Ovary (tissue), 9 donors: ENCODE data around the gene RBKS. TPM values are rescaled to one million over a fixed set of nuclear protein-coding genes. Genes with fewer than 3 reads are reported as not detected.

Experiments
- DNase-seq, 5 donors: peaks; one replicate each; pipeline ENCODE4 v3.0.0-alpha.2; 2019 to 2020
- H3K27ac ChIP-seq, 2 donors: fragments of 200-600 bp; one replicate each; pipeline versions ENCODE4 v1.5.1 to v1.8.0; 2019 to 2022
- H3K27me3 ChIP-seq: fragments of 200-600 bp; one replicate; pipeline ENCODE4 v1.8.0; 2022
- H3K36me3 ChIP-seq: fragments of 200-600 bp; sonication (generic); one replicate; pipeline ENCODE4 v1.5.1; 2019
- H3K4me1 ChIP-seq: one replicate; pipeline ENCODE4 v1.8.1; 2013; ENCODE audit warnings: mild to moderate bottlenecking, moderate library complexity; ENCODE audit not compliant: insufficient read depth
- H3K4me3 ChIP-seq: fragments of 200-600 bp; sonication (generic); one replicate; pipeline ENCODE4 v1.5.1; 2017
- H3K9me3 ChIP-seq, 2 donors: fragments of 200-600 bp in 1 of 2; sonication (generic) in 1 of 2; one replicate each; pipeline versions ENCODE4 v1.5.1 to v1.8.1; 2013 to 2019; ENCODE audit warnings: mild to moderate bottlenecking in 1 of 2, moderate library complexity in 1 of 2
- CTCF ChIP-seq, 3 donors: fragments of 450-650 bp in 2 of 3; fragments of 200-600 bp in 1 of 3; IDR thresholded peaks; one replicate each; pipeline versions ENCODE4 v1.5.1 to v1.8.0; 2016 to 2022; ENCODE audit warnings: antibody characterized with exemption in 3 of 3, mild to moderate bottlenecking in 1 of 3
- EP300 ChIP-seq: sonication (generic); formaldehyde crosslinking; IDR thresholded peaks from one replicate; pipeline ENCODE4 v1.6.1; 2017; ENCODE audit warnings: antibody characterized with exemption
- POLR2A ChIP-seq: fragments of 450-650 bp; IDR thresholded peaks from one replicate; pipeline ENCODE4 v1.6.1; 2017; ENCODE audit warnings: antibody characterized with exemption, mild to moderate bottlenecking, moderate library complexity
- WGBS, 3 donors: extraction: QIAGEN DNeasy Blood & Tissue Kit in 1 of 3; methylation state at CpG; one replicate each; pipeline versions ENCODE4 v1.1.5 to v1.1.7; 2013 to 2017; 5-methylcytosine and 5-hydroxymethylcytosine counted together
- intact Hi-C, 4 donors: fragments of 100-400 bp; cut with DNase I; formaldehyde crosslinking; loops; one replicate each; pipeline versions ENCODE4 v1.11.0 to v1.15.1; 2022 to 2023
- polyA plus RNA-seq, 2 donors: library from polyadenylated mRNA; stranded (reverse); fragments of 200-250 nt in 1 of 2; fragments of 350-450 nt in 1 of 2; fragmentation: Illumina TruSeq in 1 of 2; extraction: RNeasy Lipid Tissue Mini Kit (QIAGEN cat#74804) in 1 of 2; gene quantifications; one replicate each; pipeline ENCODE4 v1.2.3, GENCODE V29; 2013 to 2014
- total RNA-seq, 7 donors: library from RNA; depleted of rRNA in 2 of 7; stranded (reverse); fragments of >200 nt in 2 of 7; fragmentation: NEBNext Ultra II Directional in 3 of 7; extraction: Animal tissue kit (Norgen Biotek cat#: 25700) in 3 of 7; gene quantifications; one replicate each; pipeline versions ENCODE4 v1.1.0 to v1.2.4, GENCODE V29; 2016 to 2023
- donor health status: DM: no; HTN: no; CAD: no; lungs with moderate emphysema.
- donor health status: DM: no; HTN: no; CAD: no.
- donor health status: Bipolar disorder and iron deficiency.
- donor health status: DM: yes; HTN: yes; CAD: no.
- donor health status: DM: no; HTN: no; CAD: no.
- donor health status: DM: yes; HTN: yes; CAD: no.

Gene RBKS
- total and polyA plus RNA-seq, 9 donors = 1.9 to 32.9 (median 4.0) TPM

DNA sequence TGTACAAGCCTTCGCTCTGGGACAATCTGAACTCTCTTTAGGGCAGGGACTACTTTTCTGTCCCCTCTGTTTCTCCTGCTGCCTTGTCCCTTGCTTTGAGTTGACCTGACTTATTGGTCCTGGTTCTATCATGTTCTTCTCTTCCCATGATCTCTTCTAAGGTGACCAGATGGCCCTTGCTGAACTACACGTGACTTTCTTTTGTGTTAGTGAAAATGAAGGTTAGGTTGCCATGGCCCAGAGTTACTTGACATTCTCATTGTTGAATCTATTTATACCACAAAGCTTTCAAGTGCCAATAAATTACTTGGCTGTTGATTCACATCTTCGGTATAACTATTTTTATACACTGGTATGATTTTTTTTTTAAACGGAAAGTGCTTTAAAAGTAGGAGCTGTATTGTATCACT is 94.3 kb downstream of the RBKS start:
- Histone ChIP-seq H3K36me3 (no peaks in the 10 kb centered on the region), H3K9me3 (no peaks in the 10 kb centered on the region), H3K27me3 (no peaks in the 10 kb centered on the region), H3K4me1 (no peaks in the 10 kb centered on the region), H3K27ac (no peak overlapping the region), H3K4me3 (no peak overlapping the region)
- TF ChIP-seq POLR2A (no peak), CTCF (IDR thresholded peaks at IDR 0.05) (no peak), EP300 (no peak)
- no peak for DNase-seq
- 44 to 65% (median 62%) methylated on average over 4 of the region's 4 CpGs for WGBS, 3 donors
- intact Hi-C loops = no loop called here

DNA sequence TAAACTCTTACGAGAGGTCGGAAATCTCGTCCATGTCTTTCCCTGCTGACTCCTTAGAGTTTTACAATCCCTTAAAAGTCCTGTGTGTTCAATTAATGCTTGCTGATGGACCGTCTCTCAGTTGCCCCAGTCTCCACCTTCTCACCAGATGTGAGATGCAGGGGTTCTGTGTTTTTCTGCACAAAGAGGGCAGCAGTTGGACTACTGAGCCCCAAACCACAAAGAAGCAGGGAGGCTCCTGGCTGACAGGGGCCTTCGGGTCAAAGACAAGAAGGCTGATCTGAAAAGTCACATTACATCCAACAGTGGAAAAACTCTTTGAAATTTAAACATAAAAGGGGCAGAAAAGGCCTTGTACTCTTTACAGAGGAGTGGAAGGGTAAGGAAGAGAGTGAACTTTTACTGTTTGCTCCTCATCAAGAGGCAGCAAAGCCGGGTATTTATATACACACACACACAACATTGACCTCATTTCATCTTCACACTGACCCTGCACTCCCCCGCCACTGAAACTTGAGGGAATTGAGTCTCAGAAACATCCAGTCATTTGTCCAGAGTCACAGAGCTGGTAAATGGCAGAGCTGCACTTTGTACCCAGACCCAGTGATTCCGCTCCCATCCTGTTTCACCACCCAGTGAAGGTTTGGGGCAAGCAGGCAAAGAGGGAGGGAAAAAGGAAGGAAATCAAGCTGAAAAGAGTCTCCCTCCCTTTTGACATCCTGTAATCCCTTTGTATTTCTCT is 94.9 kb downstream of the RBKS start:
- TF ChIP-seq POLR2A (no peak), EP300 (no peak), CTCF (IDR thresholded peaks at IDR 0.05) (no peak)
- intact Hi-C loops = no loop called here
- no peak overlapping the region for H3K27ac ChIP-seq
- no peaks in the 10 kb centered on the region for H3K9me3 ChIP-seq
- H3K4me1 ChIP-seq = no peaks in the 10 kb centered on the region
- no peak overlapping the region for H3K4me3 ChIP-seq
- DNase-seq = no peak
- H3K27me3 ChIP-seq = no peaks in the 10 kb centered on the region
- no peaks in the 10 kb centered on the region for H3K36me3 ChIP-seq
- WGBS, 3 donors = 87 to 91% (median 88%) methylated on average over 8 of the region's 8 CpGs

DNA sequence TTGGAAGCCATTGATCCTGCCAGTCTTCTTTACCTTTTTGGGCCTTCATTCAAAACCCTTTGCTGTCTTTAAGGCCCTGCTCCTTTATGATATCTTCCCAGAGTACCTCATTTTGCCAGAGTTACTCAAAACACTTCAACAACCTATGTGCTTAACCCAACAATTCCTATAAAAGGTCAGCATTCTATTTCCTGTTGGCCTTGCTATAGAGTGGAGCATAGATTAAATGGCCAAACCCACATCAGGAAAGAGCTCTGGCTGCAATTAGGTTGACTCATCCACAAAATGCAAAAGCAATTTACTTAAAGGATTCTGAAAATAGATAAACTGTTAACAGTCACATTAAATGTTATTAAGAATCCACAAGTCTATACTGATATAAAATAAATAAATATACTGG is 97.4 kb downstream of the RBKS start:
- intact Hi-C loops = no loop called here
- Histone ChIP-seq H3K27ac (no peak overlapping the region), H3K4me3 (no peak overlapping the region), H3K4me1 (no peaks in the 10 kb centered on the region), H3K36me3 (no peaks in the 10 kb centered on the region), H3K9me3 (no peaks in the 10 kb centered on the region), H3K27me3 (no peaks in the 10 kb centered on the region)
- TF ChIP-seq POLR2A (no peak), EP300 (no peak)
- DNase-seq = no peak

DNA sequence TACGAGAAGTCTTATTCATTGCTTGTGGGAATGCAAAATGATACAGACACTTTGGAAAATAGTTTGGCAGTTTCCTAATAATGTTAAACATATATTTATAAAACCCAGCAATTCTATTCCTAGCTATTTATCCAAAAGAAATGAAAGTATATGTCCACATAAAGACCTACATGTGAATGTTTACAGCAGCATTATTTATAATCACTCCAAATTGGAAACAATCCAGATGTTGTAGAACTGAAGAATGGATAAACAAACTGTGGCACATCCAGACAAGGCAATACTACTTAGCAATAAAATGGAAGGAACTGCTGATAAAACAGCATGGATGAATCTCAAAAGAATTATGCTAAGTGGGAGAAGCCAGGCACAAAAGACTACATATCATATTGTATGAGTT is 99.4 kb downstream of the RBKS start:
- no peaks in the 10 kb centered on the region for H3K27me3 ChIP-seq
- no peak overlapping the region for H3K4me3 ChIP-seq
- no peaks in the 10 kb centered on the region for H3K4me1 ChIP-seq
- WGBS, 3 donors = 97 to 100% (median 98%) methylated on average over 1 of the region's 1 CpG
- H3K27ac ChIP-seq = no peak overlapping the region
- no peaks in the 10 kb centered on the region for H3K36me3 ChIP-seq
- H3K9me3 ChIP-seq = no peaks in the 10 kb centered on the region
- intact Hi-C loops = no loop called here
- DNase-seq = no peak
- TF ChIP-seq POLR2A (no peak), EP300 (no peak), CTCF (IDR thresholded peaks at IDR 0.05) (no peak)

- no peak for TF ChIP-seq CTCF (IDR thresholded peaks at IDR 0.05)
- TF ChIP-seq EP300 = no peak
- no peak for TF ChIP-seq POLR2A
- Histone ChIP-seq H3K9me3 (no peaks in the 10 kb centered on the region), H3K27ac (no peak overlapping the region), H3K36me3 (no peaks in the 10 kb centered on the region), H3K4me1 (peaks cover 2% of the 10 kb centered on the region), H3K27me3 (no peaks in the 10 kb centered on the region), H3K4me3 (no peak overlapping the region)
- no peak for DNase-seq
- 82 to 94% (median 89%) methylated on average over 1 of the region's 1 CpG for WGBS, 3 donors
- intact Hi-C loops = no loop called here
These were observed 107.5 kb downstream of the RBKS start for GRCh38 chr2:27782701-27783100.
